ENCODE data around the gene PRKG1.

DNA sequence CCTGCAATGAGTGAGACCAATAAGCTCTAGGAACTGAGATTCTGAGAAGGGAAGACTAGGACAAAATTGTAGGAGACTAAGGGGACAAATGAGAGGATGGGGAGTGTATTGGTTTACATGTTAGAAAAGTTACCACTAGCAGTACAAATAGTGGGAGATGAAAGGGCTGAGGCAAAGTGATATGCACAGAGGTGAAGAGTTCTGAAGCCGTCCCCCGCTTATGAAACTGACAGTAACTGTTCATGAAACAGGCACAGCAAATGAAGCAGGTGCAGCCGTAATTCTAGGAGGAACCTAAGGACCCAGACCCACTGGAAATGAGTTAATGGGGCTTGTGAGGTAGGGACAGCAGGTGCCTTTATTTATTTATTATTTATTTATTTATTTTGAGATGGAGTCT, 211.3 kb downstream of the PRKG1 start:
- no peak for TF ChIP-seq CTCF (IDR thresholded peaks at IDR 0.05)
- no peak for TF ChIP-seq ZFX (IDR thresholded peaks at IDR 0.05; ENCODE audit: borderline replicate concordance)
